Measurements from ENCODE around the gene PFKM.

DNA sequence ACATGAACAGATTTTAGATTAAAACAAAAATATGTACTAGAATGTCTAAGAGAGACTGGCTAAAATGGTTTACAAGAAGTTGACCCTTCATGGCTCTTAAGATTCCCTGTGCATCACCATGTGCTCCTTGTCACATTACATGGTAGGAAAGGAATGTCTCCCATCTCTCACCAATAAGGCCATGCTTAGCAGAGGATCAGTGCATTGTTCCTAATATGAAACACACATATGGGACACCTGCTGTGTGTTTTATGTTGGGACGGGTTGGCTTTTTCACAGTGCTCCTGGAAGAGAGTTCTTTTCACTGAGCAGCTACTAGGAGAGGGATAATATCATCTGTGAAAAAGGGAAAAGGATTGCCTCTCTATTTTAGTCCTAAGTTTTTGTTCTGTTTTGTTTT is 9.6 kb downstream of the PFKM start:
- TF ChIP-seq, protein P1, sequence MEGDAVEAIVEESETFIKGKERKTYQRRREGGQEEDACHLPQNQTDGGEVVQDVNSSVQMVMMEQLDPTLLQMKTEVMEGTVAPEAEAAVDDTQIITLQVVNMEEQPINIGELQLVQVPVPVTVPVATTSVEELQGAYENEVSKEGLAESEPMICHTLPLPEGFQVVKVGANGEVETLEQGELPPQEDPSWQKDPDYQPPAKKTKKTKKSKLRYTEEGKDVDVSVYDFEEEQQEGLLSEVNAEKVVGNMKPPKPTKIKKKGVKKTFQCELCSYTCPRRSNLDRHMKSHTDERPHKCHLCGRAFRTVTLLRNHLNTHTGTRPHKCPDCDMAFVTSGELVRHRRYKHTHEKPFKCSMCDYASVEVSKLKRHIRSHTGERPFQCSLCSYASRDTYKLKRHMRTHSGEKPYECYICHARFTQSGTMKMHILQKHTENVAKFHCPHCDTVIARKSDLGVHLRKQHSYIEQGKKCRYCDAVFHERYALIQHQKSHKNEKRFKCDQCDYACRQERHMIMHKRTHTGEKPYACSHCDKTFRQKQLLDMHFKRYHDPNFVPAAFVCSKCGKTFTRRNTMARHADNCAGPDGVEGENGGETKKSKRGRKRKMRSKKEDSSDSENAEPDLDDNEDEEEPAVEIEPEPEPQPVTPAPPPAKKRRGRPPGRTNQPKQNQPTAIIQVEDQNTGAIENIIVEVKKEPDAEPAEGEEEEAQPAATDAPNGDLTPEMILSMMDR (IDR thresholded peaks at IDR 0.05; ENCODE audit: low read depth, low read length, missing input control) = no peak
- no peak for TF ChIP-seq REST (IDR thresholded peaks at IDR 0.05)
- no peak for TF ChIP-seq JUND (IDR thresholded peaks at IDR 0.05)
- no peak for TF ChIP-seq EGR1 (IDR thresholded peaks at IDR 0.05; ENCODE audit: low read depth in 2 of 2)
- TF ChIP-seq RAD21 (IDR thresholded peaks at IDR 0.05) = no peak
- no peak for TF ChIP-seq YY1 (IDR thresholded peaks at IDR 0.05)
- no peak for TF ChIP-seq GABPA (IDR thresholded peaks at IDR 0.05 in 1 of 2, conservative IDR thresholded peaks at IDR 0.05 in 1 of 2)
- TF ChIP-seq FOXA1 (IDR thresholded peaks at IDR 0.05) = no peak
- TF ChIP-seq HNF4A (conservative IDR thresholded peaks at IDR 0.05) = no peak
- TF ChIP-seq, protein P2, sequence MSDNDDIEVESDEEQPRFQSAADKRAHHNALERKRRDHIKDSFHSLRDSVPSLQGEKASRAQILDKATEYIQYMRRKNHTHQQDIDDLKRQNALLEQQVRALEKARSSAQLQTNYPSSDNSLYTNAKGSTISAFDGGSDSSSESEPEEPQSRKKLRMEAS (IDR thresholded peaks at IDR 0.05) = no peak
- TF ChIP-seq ZBTB33 (IDR thresholded peaks at IDR 0.05) = no peak
- TF ChIP-seq, protein P3, sequence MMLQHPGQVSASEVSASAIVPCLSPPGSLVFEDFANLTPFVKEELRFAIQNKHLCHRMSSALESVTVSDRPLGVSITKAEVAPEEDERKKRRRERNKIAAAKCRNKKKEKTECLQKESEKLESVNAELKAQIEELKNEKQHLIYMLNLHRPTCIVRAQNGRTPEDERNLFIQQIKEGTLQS (IDR thresholded peaks at IDR 0.05) = no peak
- TF ChIP-seq TAF1 (conservative IDR thresholded peaks at IDR 0.05) = no peak
